Cardiac muscle cell (in vitro differentiated cells and primary cell): ENCODE results near the gene NEURL1B. TPM values are rescaled to one million over a fixed set of nuclear protein-coding genes. Genes with fewer than 3 reads are reported as not detected.

Experiments
- DNase-seq, 2 donors: peaks; one replicate each; pipeline versions ENCODE4 v3.0.0 to v3.0.0-alpha.2; 2010 to 2017; ENCODE audit warnings: low read depth in 1 of 2, low spot score in 1 of 2
- H3K27ac ChIP-seq: fragments of 200-600 bp; sonication (generic); 2 replicates; pipeline ENCODE4 v1.5.1; 2016
- H3K27me3 ChIP-seq: fragments of 200-600 bp; sonication (generic); 2 replicates; pipeline ENCODE4 v1.6.0; 2016; ENCODE audit warnings: control low read depth
- H3K36me3 ChIP-seq: fragments of 200-600 bp; sonication (generic); 2 replicates; pipeline ENCODE4 v1.5.1; 2016; ENCODE audit warnings: control low read depth
- H3K4me1 ChIP-seq: fragments of 200-600 bp; sonication (generic); 2 replicates; pipeline ENCODE4 v1.8.1; 2017; ENCODE audit warnings: low read depth, mild to moderate bottlenecking, mixed run types
- H3K4me3 ChIP-seq: fragments of 200-600 bp; sonication (generic); 2 replicates; pipeline ENCODE4 v1.5.1; 2016; ENCODE audit warnings: mild to moderate bottlenecking
- H3K9me3 ChIP-seq: fragments of 200-600 bp; sonication (generic); 2 replicates; pipeline ENCODE4 v1.5.1; 2017; ENCODE audit warnings: low read depth, mild to moderate bottlenecking, control low read depth
- polyA plus RNA-seq: library from polyadenylated mRNA; unstranded; fragments of >200 nt; fragmentation: Nextera tagmentation; extraction: Ambion mirVana; gene quantifications from 2 replicates; pipeline ENCODE4 v1.2.1, GENCODE V29; 2016
- total RNA-seq: library from RNA; depleted of rRNA; stranded (reverse); fragments of >200 nt; gene quantifications from 2 replicates; pipeline ENCODE4 v1.2.3, GENCODE V29; 2016
- TF ChIP-seq, protein P1 (sequence below): IDR thresholded peaks from 2 replicates; pipeline ENCODE4 v1.5.1; 2012; ENCODE audit warnings: low read depth, mild to moderate bottlenecking, low read length

Gene NEURL1B
- total and polyA plus RNA-seq, 2 experiments from 2014 or later = 4.6 to 55.8 TPM

- no peaks in the 10 kb centered on the region for H3K36me3 ChIP-seq
- DNase-seq = peak; percentile 76 to 78
- H3K4me3 ChIP-seq = no peak overlapping the region
- TF ChIP-seq, protein P1, sequence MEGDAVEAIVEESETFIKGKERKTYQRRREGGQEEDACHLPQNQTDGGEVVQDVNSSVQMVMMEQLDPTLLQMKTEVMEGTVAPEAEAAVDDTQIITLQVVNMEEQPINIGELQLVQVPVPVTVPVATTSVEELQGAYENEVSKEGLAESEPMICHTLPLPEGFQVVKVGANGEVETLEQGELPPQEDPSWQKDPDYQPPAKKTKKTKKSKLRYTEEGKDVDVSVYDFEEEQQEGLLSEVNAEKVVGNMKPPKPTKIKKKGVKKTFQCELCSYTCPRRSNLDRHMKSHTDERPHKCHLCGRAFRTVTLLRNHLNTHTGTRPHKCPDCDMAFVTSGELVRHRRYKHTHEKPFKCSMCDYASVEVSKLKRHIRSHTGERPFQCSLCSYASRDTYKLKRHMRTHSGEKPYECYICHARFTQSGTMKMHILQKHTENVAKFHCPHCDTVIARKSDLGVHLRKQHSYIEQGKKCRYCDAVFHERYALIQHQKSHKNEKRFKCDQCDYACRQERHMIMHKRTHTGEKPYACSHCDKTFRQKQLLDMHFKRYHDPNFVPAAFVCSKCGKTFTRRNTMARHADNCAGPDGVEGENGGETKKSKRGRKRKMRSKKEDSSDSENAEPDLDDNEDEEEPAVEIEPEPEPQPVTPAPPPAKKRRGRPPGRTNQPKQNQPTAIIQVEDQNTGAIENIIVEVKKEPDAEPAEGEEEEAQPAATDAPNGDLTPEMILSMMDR = peak; percentile 88
- no peaks in the 10 kb centered on the region for H3K4me1 ChIP-seq
- H3K9me3 ChIP-seq = no peaks in the 10 kb centered on the region
- peaks cover 27% of the 10 kb centered on the region for H3K27me3 ChIP-seq
- H3K27ac ChIP-seq = no peak overlapping the region
These were observed 73.7 kb downstream of the NEURL1B start for GRCh38 chr5:172714491-172715420.

GRCh38 chr5:172715421-172715780 is 74.3 kb downstream of the NEURL1B start:
- no peak overlapping the region for H3K4me3 ChIP-seq
- H3K4me1 ChIP-seq = no peaks in the 10 kb centered on the region
- DNase-seq = no peak
- TF ChIP-seq, protein P1 = no peak
- H3K27me3 ChIP-seq = peaks cover 32% of the 10 kb centered on the region
- no peaks in the 10 kb centered on the region for H3K36me3 ChIP-seq
- no peak overlapping the region for H3K27ac ChIP-seq
- no peaks in the 10 kb centered on the region for H3K9me3 ChIP-seq

GRCh38 chr5:172715931-172716682 is 75.0 kb downstream of the NEURL1B start:
- no peaks in the 10 kb centered on the region for H3K36me3 ChIP-seq
- DNase-seq = no peak
- no peaks in the 10 kb centered on the region for H3K4me1 ChIP-seq
- H3K4me3 ChIP-seq = no peak overlapping the region
- H3K9me3 ChIP-seq = no peaks in the 10 kb centered on the region
- H3K27ac ChIP-seq = no peak overlapping the region
- peaks cover 32% of the 10 kb centered on the region for H3K27me3 ChIP-seq
- TF ChIP-seq, protein P1 = no peak

- H3K36me3 ChIP-seq = no peaks in the 10 kb centered on the region
- DNase-seq = peak; percentile 87 to 88
- H3K9me3 ChIP-seq = no peaks in the 10 kb centered on the region
- no peak overlapping the region for H3K27ac ChIP-seq
- H3K27me3 ChIP-seq = peaks cover 32% of the 10 kb centered on the region
- peaks cover 2% of the 10 kb centered on the region for H3K4me1 ChIP-seq
- TF ChIP-seq, protein P1 = peak; percentile 88
- H3K4me3 ChIP-seq = no peak overlapping the region
These were observed 75.8 kb downstream of the NEURL1B start for GRCh38 chr5:172716796-172717313.

DNA sequence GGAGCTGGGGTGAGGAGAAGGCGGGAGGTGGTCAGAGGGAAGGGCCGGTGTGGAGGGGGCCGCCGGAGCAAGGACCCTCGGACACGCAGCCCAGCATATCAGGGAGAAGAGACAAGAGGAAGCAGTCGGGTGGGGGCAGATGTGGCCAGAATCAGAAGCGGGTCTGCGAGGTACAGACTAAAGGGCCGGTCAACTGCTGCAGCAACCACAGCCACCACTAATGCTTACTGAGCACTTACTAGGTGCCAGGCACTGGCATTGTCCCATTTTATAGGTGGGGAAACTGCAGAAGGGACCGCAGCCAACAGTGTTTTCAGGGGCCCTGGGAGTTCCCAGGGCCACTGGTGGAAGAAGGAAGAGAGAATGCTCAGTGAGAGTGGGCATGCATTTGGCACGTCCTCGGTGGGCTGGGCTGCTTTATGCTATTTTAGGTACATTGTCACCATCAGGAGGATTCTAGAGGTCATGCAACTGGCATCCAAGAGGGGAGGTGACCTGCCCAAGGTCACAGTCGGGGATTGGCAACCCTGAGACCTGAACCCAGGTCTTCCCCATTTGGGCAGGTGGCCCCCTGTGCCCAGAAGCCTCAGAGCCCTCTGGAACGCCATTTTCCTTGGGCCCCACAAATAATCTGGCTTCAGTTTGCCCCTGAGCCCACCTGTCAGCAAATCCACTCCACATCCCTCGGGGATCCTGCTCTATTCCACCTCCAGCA is 76.6 kb downstream of the NEURL1B start:
- Histone ChIP-seq H3K36me3 (no peaks in the 10 kb centered on the region), H3K27me3 (peaks cover 32% of the 10 kb centered on the region), H3K27ac (no peak overlapping the region), H3K4me1 (peaks cover 5% of the 10 kb centered on the region), H3K4me3 (no peak overlapping the region), H3K9me3 (no peaks in the 10 kb centered on the region)
- TF ChIP-seq, protein P1 = no peak
- no peak for DNase-seq
